ENCODE data around the gene DOCK2. TPM values are rescaled to one million over a fixed set of nuclear protein-coding genes. Genes with fewer than 3 reads are reported as not detected.

The DOCK2 gene
- total and polyA plus RNA-seq, 2 of the 8 experiments (the other 6 are each of a cell fraction or from before 2014, with no cell fraction given) = 3.9 to 5.7 TPM

DNA sequence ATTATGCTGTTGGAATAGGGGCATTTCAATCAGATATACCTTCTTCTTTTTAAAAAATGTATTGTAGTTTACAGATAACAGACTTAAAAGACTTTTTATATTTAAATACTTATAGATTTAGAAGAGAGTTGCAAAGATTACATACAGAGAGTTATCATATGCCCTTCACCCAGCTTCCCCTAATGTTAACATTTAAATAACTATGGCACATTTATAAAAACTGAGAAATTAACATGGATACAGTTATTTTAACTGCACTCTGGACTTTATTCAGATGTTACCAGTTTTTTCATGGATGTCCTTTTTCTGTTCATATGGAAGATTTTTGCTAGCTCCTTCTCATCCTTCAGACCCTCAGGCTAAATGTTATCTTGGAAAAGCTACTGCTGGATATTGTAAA is 123.2 kb downstream of the DOCK2 start:
- Histone ChIP-seq H2BK15ac (ENCODE audit: low read length) (no peak overlapping the region), H3K27me3 (replicated peaks in 1 of 4; ENCODE audit: control insufficient read depth in 3 of 4, extremely low read depth in 1 of 4, insufficient read depth in 3 of 4, low read length in 3 of 4) (no peaks in the 10 kb centered on the region), H3K14ac (ENCODE audit: insufficient read length) (no peak overlapping the region), H3K4me1 (replicated peaks in 1 of 4; ENCODE audit: control insufficient read depth in 3 of 4, insufficient read depth in 4 of 4, low read length in 3 of 4) (0 out of 7 replicates have a peak, but pooled peaks cover 0 to 3% (median 0%) of the 10 kb centered on the region in 4 experiments), H2BK120ac (replicated peaks; ENCODE audit: low read depth, low read length) (no peak overlapping the region), H2AK5ac (ENCODE audit: low read depth, low read length) (no peak overlapping the region), H4K5ac (ENCODE audit: insufficient read length, low read depth, low read length) (no peak overlapping the region), H3K27ac (ENCODE audit: low read depth, low read length) (no peak overlapping the region), H2BK5ac (ENCODE audit: low read depth, low read length) (no peak overlapping the region), H3K4ac (replicated peaks; ENCODE audit: insufficient read length, low read depth, low read length) (no peak overlapping the region), H2BK20ac (ENCODE audit: low read length) (no peak overlapping the region), H4K20me1 (replicated peaks in 1 of 2; ENCODE audit: control insufficient read depth in 1 of 2, insufficient read depth in 2 of 2, low read length in 2 of 2) (no peaks in the 10 kb centered on the region), H3K4me2 (ENCODE audit: insufficient read depth in 1 of 2, low read depth in 2 of 2, low read length in 2 of 2) (no peak overlapping the region), H3K79me2 (ENCODE audit: control insufficient read depth in 1 of 2, insufficient read depth in 2 of 2, low read length in 2 of 2) (no peaks in the 10 kb centered on the region), H3K56ac (replicated peaks; ENCODE audit: insufficient read length, low read depth, low read length) (no peak overlapping the region), H4K91ac (replicated peaks; ENCODE audit: insufficient read length, low read length) (no peak overlapping the region), H2AFZ (ENCODE audit: low read length) (no peak overlapping the region), H3K18ac (ENCODE audit: extremely low read depth, low read length) (no peak overlapping the region), H3K9ac (replicated peaks in 1 of 4; ENCODE audit: extremely low read depth in 1 of 4, low read depth in 3 of 4, low read length in 3 of 4) (no peak overlapping the region), H3K9me3 (ENCODE audit: insufficient read depth in 2 of 2, low read depth in 1 of 2, low read length in 1 of 2) (no peaks in the 10 kb centered on the region), H3K23ac (ENCODE audit: insufficient read length) (no peak overlapping the region), H3K36me3 (ENCODE audit: control insufficient read depth in 2 of 4, insufficient read depth in 4 of 4, low read length in 3 of 4) (no peaks in the 10 kb centered on the region), H4K8ac (ENCODE audit: extremely low read depth, insufficient read depth, low read length) (no peak overlapping the region), H3K4me3 (ENCODE audit: extremely low read depth in 1 of 4, insufficient read depth in 2 of 4, low read depth in 3 of 4, low read length in 4 of 4) (no peak overlapping the region), H2BK12ac (ENCODE audit: low read depth, low read length) (no peak overlapping the region), H3K79me1 (ENCODE audit: low read depth, low read length) (no peaks in the 10 kb centered on the region), H3K23me2 (ENCODE audit: low read depth, low read length) (no peaks in the 10 kb centered on the region; the same call in 1 of the 2 replicates)
- CTCF ChIA-PET (ENCODE audit: partially characterized antibody) = interaction anchor here (2.2 kb wide), 1 partner anchor 220 kb away, joined by 5 read pairs; the partner anchor contains the start of gene INSYN2B
- no peak for DNase-seq (ENCODE audit: low read depth in 1 of 2, low spot score in 2 of 2)
- POLR2A ChIA-PET (ENCODE audit: partially characterized antibody) = no interaction called here
- FAIRE-seq = no peak
- TF ChIP-seq, protein P1, sequence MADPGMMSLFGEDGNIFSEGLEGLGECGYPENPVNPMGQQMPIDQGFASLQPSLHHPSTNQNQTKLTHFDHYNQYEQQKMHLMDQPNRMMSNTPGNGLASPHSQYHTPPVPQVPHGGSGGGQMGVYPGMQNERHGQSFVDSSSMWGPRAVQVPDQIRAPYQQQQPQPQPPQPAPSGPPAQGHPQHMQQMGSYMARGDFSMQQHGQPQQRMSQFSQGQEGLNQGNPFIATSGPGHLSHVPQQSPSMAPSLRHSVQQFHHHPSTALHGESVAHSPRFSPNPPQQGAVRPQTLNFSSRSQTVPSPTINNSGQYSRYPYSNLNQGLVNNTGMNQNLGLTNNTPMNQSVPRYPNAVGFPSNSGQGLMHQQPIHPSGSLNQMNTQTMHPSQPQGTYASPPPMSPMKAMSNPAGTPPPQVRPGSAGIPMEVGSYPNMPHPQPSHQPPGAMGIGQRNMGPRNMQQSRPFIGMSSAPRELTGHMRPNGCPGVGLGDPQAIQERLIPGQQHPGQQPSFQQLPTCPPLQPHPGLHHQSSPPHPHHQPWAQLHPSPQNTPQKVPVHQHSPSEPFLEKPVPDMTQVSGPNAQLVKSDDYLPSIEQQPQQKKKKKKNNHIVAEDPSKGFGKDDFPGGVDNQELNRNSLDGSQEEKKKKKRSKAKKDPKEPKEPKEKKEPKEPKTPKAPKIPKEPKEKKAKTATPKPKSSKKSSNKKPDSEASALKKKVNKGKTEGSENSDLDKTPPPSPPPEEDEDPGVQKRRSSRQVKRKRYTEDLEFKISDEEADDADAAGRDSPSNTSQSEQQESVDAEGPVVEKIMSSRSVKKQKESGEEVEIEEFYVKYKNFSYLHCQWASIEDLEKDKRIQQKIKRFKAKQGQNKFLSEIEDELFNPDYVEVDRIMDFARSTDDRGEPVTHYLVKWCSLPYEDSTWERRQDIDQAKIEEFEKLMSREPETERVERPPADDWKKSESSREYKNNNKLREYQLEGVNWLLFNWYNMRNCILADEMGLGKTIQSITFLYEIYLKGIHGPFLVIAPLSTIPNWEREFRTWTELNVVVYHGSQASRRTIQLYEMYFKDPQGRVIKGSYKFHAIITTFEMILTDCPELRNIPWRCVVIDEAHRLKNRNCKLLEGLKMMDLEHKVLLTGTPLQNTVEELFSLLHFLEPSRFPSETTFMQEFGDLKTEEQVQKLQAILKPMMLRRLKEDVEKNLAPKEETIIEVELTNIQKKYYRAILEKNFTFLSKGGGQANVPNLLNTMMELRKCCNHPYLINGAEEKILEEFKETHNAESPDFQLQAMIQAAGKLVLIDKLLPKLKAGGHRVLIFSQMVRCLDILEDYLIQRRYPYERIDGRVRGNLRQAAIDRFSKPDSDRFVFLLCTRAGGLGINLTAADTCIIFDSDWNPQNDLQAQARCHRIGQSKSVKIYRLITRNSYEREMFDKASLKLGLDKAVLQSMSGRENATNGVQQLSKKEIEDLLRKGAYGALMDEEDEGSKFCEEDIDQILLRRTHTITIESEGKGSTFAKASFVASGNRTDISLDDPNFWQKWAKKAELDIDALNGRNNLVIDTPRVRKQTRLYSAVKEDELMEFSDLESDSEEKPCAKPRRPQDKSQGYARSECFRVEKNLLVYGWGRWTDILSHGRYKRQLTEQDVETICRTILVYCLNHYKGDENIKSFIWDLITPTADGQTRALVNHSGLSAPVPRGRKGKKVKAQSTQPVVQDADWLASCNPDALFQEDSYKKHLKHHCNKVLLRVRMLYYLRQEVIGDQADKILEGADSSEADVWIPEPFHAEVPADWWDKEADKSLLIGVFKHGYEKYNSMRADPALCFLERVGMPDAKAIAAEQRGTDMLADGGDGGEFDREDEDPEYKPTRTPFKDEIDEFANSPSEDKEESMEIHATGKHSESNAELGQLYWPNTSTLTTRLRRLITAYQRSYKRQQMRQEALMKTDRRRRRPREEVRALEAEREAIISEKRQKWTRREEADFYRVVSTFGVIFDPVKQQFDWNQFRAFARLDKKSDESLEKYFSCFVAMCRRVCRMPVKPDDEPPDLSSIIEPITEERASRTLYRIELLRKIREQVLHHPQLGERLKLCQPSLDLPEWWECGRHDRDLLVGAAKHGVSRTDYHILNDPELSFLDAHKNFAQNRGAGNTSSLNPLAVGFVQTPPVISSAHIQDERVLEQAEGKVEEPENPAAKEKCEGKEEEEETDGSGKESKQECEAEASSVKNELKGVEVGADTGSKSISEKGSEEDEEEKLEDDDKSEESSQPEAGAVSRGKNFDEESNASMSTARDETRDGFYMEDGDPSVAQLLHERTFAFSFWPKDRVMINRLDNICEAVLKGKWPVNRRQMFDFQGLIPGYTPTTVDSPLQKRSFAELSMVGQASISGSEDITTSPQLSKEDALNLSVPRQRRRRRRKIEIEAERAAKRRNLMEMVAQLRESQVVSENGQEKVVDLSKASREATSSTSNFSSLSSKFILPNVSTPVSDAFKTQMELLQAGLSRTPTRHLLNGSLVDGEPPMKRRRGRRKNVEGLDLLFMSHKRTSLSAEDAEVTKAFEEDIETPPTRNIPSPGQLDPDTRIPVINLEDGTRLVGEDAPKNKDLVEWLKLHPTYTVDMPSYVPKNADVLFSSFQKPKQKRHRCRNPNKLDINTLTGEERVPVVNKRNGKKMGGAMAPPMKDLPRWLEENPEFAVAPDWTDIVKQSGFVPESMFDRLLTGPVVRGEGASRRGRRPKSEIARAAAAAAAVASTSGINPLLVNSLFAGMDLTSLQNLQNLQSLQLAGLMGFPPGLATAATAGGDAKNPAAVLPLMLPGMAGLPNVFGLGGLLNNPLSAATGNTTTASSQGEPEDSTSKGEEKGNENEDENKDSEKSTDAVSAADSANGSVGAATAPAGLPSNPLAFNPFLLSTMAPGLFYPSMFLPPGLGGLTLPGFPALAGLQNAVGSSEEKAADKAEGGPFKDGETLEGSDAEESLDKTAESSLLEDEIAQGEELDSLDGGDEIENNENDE (IDR thresholded peaks at IDR 0.05; ENCODE audit: insufficient replicate concordance, low read length) = no peak
